Measurements from ENCODE around the gene LRRC58.

GRCh38 chr3:120355486-120355885 is 6.3 kb upstream of the LRRC58 start:
- no peak for TF ChIP-seq POLR2A (IDR thresholded peaks at IDR 0.05)
- TF ChIP-seq CTCF (IDR thresholded peaks at IDR 0.05): no peak
- no peak for TF ChIP-seq EP300 (IDR thresholded peaks at IDR 0.05)

Measured in upper lobe of left lung (tissue), 4 donors.